ENCODE data around the gene CHRNB2. TPM values are rescaled to one million over a fixed set of nuclear protein-coding genes. Genes with fewer than 3 reads are reported as not detected.

The CHRNB2 gene
- total and polyA plus RNA-seq, 12 donors, result 0.03 to 0.13 (median 0.06) TPM; not detected in 8

- Histone ChIP-seq H3K4me1 (peaks cover 0 to 55% (median 17%) of the 10 kb centered on the region in 9 donors), H3K9me3 (peaks cover 0 to 15% (median 0%) of the 10 kb centered on the region in 11 donors), H3K4me3 (peak overlapping the region; percentile 74 to 99 (median 94)), H3K27ac (peak overlapping the region; percentile 68 to 96 (median 95)), H3K27me3 (peaks cover 0 to 11% (median 0%) of the 10 kb centered on the region in 7 donors), H3K36me3 (peaks cover 0 to 11% (median 0%) of the 10 kb centered on the region in 9 donors)
- WGBS, 2 donors, result 0 to 1% methylated on average over 70 of the region's 70 CpGs
- peak in 3 of 9 donors; percentile 4 to 30 (median 20) for TF ChIP-seq CTCF (IDR thresholded peaks at IDR 0.05)
- ATAC-seq (peak; percentile 78 to 93 (median 87)), DNase-seq (peak; percentile 90 to 95)
- intact Hi-C loops (cut with DNase I), result no loop called here
These were observed 59.9 kb downstream of the CHRNB2 start for GRCh38 chr1:154627257-154628120.

- WGBS, 2 donors, result 5 to 7% methylated on average over 5 of the region's 5 CpGs
- H3K4me1 ChIP-seq, result peaks cover 0 to 49% (median 17%) of the 10 kb centered on the region in 9 donors
- H3K27ac ChIP-seq, result peak overlapping the region; percentile 68 to 96 (median 95)
- H3K27me3 ChIP-seq, result peaks cover 0 to 17% (median 0%) of the 10 kb centered on the region in 7 donors
- DNase-seq (no peak), ATAC-seq (peak in 7 of 8 donors; percentile 14 to 40 (median 28))
- peaks cover 0 to 15% (median 0%) of the 10 kb centered on the region in 11 donors for H3K9me3 ChIP-seq
- no peak for TF ChIP-seq CTCF (IDR thresholded peaks at IDR 0.05)
- intact Hi-C loops (cut with DNase I), result no loop called here
- H3K4me3 ChIP-seq, result peak overlapping the region; percentile 74 to 99 (median 94)
- peaks cover 0 to 11% (median 0%) of the 10 kb centered on the region in 9 donors for H3K36me3 ChIP-seq
These were observed 60.5 kb downstream of the CHRNB2 start for GRCh38 chr1:154628121-154628405.

- WGBS, 2 donors, result 90 to 92% methylated on average over 1 of the region's 1 CpG
- no peak for TF ChIP-seq CTCF (IDR thresholded peaks at IDR 0.05)
- intact Hi-C loops (cut with DNase I), result no loop called here
These were observed 61.6 kb downstream of the CHRNB2 start for GRCh38 chr1:154629061-154629674.

More at GRCh38 chr1:154629061-154629674, 61.6 kb downstream of the CHRNB2 start:
- DNase-seq (no peak), ATAC-seq (no peak)
- Histone ChIP-seq H3K36me3 (peaks cover 0 to 8% (median 0%) of the 10 kb centered on the region in 9 donors), H3K4me3 (no peak overlapping the region), H3K27me3 (peaks cover 0 to 28% (median 0%) of the 10 kb centered on the region in 7 donors), H3K27ac (no peak overlapping the region), H3K9me3 (peaks cover 0 to 15% (median 0%) of the 10 kb centered on the region in 11 donors), H3K4me1 (peaks cover 0 to 38% (median 17%) of the 10 kb centered on the region in 9 donors)

Other genes with a start within 250 kb of the CHRNB2 start
- gene AQP10, start 246.7 kb upstream of the CHRNB2 start, total RNA-seq, result 1 to 10 TPM in 1 of 10 donors, under 1 TPM in 6, not detected in 3; 0.12 to 1.5 (median 0.48) TPM
- gene AQP10, start 246.7 kb upstream of the CHRNB2 start, polyA plus RNA-seq, result under 1 TPM in 1 of 2 donors, not detected in 1; 0.35 TPM
- gene ATP8B2, start 242.3 kb upstream of the CHRNB2 start, total RNA-seq, result 10 to 100 TPM; 10.3 to 17.3 (median 13.3) TPM
- 10 to 100 TPM in 1 of 2 donors, 1 to 10 TPM in 1; 8.0 to 16.8 TPM for gene ATP8B2, start 242.3 kb upstream of the CHRNB2 start, polyA plus RNA-seq
- 10 to 100 TPM in 5 of 10 donors, 1 to 10 TPM in 5; 6.1 to 16.2 (median 10.0) TPM for gene IL6R, start 162.4 kb upstream of the CHRNB2 start, total RNA-seq
- gene IL6R, start 162.4 kb upstream of the CHRNB2 start, polyA plus RNA-seq, result 1 to 10 TPM; 2.9 to 6.2 TPM
- 1 to 10 TPM; 1.1 to 3.8 (median 1.8) TPM for gene TDRD10, start 65.6 kb upstream of the CHRNB2 start, total RNA-seq
- 10 to 100 TPM in 1 of 2 donors, 1 to 10 TPM in 1; 5.5 to 13.3 TPM for gene TDRD10, start 65.6 kb upstream of the CHRNB2 start, polyA plus RNA-seq
- gene SHE, start 65.4 kb upstream of the CHRNB2 start, total RNA-seq, result 10 to 100 TPM in 7 of 10 donors, 1 to 10 TPM in 3; 7.9 to 19.6 (median 12.5) TPM
- 10 to 100 TPM; 13.7 to 19.6 TPM for gene SHE, start 65.4 kb upstream of the CHRNB2 start, polyA plus RNA-seq
- gene UBE2Q1, start 9.1 kb upstream of the CHRNB2 start, total RNA-seq, result 10 to 100 TPM; 49.1 to 83.5 (median 59.0) TPM
- 10 to 100 TPM; 19.4 to 28.9 TPM for gene UBE2Q1, start 9.1 kb upstream of the CHRNB2 start, polyA plus RNA-seq
- gene ADAR, start 40.4 kb downstream of the CHRNB2 start, total RNA-seq, result 100 to 1,000 TPM in 1 of 10 donors, 10 to 100 TPM in 9; 45.3 to 103 (median 55.3) TPM
- 10 to 100 TPM; 15.4 to 19.4 TPM for gene ADAR, start 40.4 kb downstream of the CHRNB2 start, polyA plus RNA-seq